GM12892 (cell line): ENCODE results near the gene PRSS3.

Experiments used
- POLR2A ChIP-seq: IDR thresholded peaks from 2 replicates; pipeline ENCODE4 v1.6.1; 2011; ENCODE audit warnings: low read depth, low read length, control low read depth
- POLR2AphosphoS5 ChIP-seq: IDR thresholded peaks from 2 replicates; pipeline ENCODE4 v1.6.1; 2011; ENCODE audit warnings: low read depth, low read length, control low read depth
- TAF1 ChIP-seq: IDR thresholded peaks from 2 replicates; pipeline ENCODE4 v1.6.1; 2011; ENCODE audit warnings: low read depth, mild to moderate bottlenecking, control low read depth, low read length, borderline replicate concordance

DNA sequence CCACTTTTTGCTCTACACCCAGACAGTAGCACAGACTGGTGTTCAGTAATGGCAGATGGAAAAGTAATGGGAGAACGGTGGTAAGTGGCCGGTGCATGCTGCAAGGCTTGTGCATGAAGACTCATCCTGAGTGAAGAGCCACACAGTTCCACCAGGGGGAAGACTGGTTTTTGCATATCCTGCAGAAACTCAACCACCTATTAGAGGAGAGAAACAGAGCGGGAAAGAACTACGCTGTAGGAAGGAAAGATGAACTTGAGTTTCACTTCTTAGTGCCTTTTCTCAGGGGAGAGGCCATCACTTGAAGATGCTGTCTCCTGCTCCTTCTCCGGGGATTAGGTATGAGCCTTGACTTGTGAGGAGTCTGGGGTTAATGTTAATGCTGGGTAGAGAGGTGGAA lies 9.4 kb upstream of the PRSS3 start:
- TF ChIP-seq POLR2A (no peak), TAF1 (no peak), POLR2AphosphoS5 (no peak)
